ENCODE results near the gene DIS3L2.

DNA sequence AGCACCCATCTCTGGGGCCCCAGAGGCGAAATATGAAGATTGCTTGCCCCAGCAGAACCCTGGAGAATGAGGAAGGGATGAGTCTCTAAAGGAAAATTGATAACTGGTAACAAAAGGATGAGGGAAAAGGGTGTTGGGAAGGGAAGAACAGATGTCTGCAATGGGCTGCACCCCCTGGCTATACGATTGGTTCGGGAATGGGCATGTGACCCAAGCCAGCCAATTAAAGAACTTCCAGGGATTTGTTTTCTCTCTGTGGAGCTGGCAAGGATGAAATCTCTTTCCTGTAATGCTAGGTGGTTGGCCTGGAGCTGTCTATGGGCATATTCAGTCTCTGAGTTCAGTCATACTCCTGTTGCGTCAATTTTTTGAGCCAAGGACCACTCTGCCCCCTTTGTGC lies 22.5 kb upstream of the DIS3L2 start:
- TF ChIP-seq ZNF70 (CRISPR knock-in tag; IDR thresholded peaks at IDR 0.05) = no peak
- no peak for TF ChIP-seq CREB5 (CRISPR knock-in tag; IDR thresholded peaks at IDR 0.05; ENCODE audit: low read depth)
- TF ChIP-seq ARNTL (CRISPR knock-in tag; IDR thresholded peaks at IDR 0.05; ENCODE audit: borderline replicate concordance, low read depth) = no peak
- TF ChIP-seq GLIS3 (CRISPR knock-in tag; IDR thresholded peaks at IDR 0.05) = no peak
- no peak for TF ChIP-seq TCF4 (CRISPR knock-in tag; IDR thresholded peaks at IDR 0.05; ENCODE audit: borderline replicate concordance)
- no peak for TF ChIP-seq PATZ1 (CRISPR knock-in tag; IDR thresholded peaks at IDR 0.05; ENCODE audit: borderline replicate concordance)
- TF ChIP-seq ESRRG (CRISPR knock-in tag; IDR thresholded peaks at IDR 0.05) = no peak

All from SK-N-SH treated with all-trans-retinoic acid at 6 μM for 48 hours (cell line).